Measurements from ENCODE around the gene ECM2.

ECM2 gene

GRCh38 chr9:92496396-92497176 lies 39.2 kb downstream of the ECM2 start:
- FAIRE-seq, result no peak

- FAIRE-seq, result no peak
Measured at GRCh38 chr9:92494856-92495255, 40.9 kb downstream of the ECM2 start.

GRCh38 chr9:92493749-92494387 lies 41.9 kb downstream of the ECM2 start:
- no peak for FAIRE-seq

GRCh38 chr9:92492781-92493401 lies 42.9 kb downstream of the ECM2 start:
- no peak for FAIRE-seq

- FAIRE-seq, result no peak
Measured at GRCh38 chr9:92488681-92489550, 46.9 kb downstream of the ECM2 start.

GRCh38 chr9:92486371-92486770 lies 49.4 kb downstream of the ECM2 start:
- FAIRE-seq, result no peak

- FAIRE-seq, result no peak
Measured at GRCh38 chr9:92484563-92484962, 51.2 kb downstream of the ECM2 start.

GRCh38 chr9:92483627-92484545 lies 51.9 kb downstream of the ECM2 start:
- FAIRE-seq, result no peak

GRCh38 chr9:92482805-92483204 lies 53.0 kb downstream of the ECM2 start:
- no peak for FAIRE-seq

GRCh38 chr9:92482329-92482728 lies 53.5 kb downstream of the ECM2 start, which contains the start of gene ASPN:
Gene ASPN (minus strand): TSS chr9:92482506.
- FAIRE-seq, result no peak

GRCh38 chr9:92480986-92481633 lies 54.7 kb downstream of the ECM2 start:
- FAIRE-seq, result no peak

- no peak for FAIRE-seq
Measured at GRCh38 chr9:92480291-92480771, 55.5 kb downstream of the ECM2 start.

- no peak for FAIRE-seq
Measured at GRCh38 chr9:92479346-92479745, 56.4 kb downstream of the ECM2 start.

- no peak for FAIRE-seq
Measured at GRCh38 chr9:92478783-92479182, 57.0 kb downstream of the ECM2 start.

GRCh38 chr9:92476962-92477361 lies 58.8 kb downstream of the ECM2 start:
- no peak for FAIRE-seq

- no peak for FAIRE-seq
Measured at GRCh38 chr9:92474587-92474986, 61.2 kb downstream of the ECM2 start.

- no peak for FAIRE-seq
Measured at GRCh38 chr9:92468206-92468605, 67.6 kb downstream of the ECM2 start.

- no peak for FAIRE-seq
Measured at GRCh38 chr9:92467511-92467910, 68.3 kb downstream of the ECM2 start.

GRCh38 chr9:92467041-92467440 lies 68.7 kb downstream of the ECM2 start:
- no peak for FAIRE-seq

GRCh38 chr9:92463984-92464383 lies 71.8 kb downstream of the ECM2 start:
- no peak for FAIRE-seq

GRCh38 chr9:92463387-92463786 lies 72.4 kb downstream of the ECM2 start:
- FAIRE-seq, result no peak

Measured in colon (tissue), 2 donors.